ENCODE measurements around the gene MORC3.
"Not testable (repeated sequence)": the region's sequence is repeated elsewhere in the genome, so short reads cannot be mapped to it uniquely, and the experiment has no call there.

The MORC3 gene

GRCh38 chr21:36396325-36396724 lies 76.3 kb downstream of the MORC3 start:
- no peak for TF ChIP-seq CTCF (conservative IDR thresholded peaks at IDR 0.05; ENCODE audit: low read depth, low read length)
- Histone ChIP-seq H3K4me1 (ENCODE audit: low read depth, poor library complexity, severe bottlenecking) (no peaks in the 10 kb centered on the region), H3K79me2 (ENCODE audit: insufficient read depth, low read depth) (no peaks in the 10 kb centered on the region), H3K4me2 (no peak overlapping the region), H4K20me1 (ENCODE audit: insufficient read depth) (no peaks in the 10 kb centered on the region), H3K27me3 (ENCODE audit: insufficient read depth, low read depth) (no peaks in the 10 kb centered on the region), H3K27ac (no peak overlapping the region), H3K36me3 (ENCODE audit: insufficient read depth) (no peaks in the 10 kb centered on the region), H3K4me3 (IDR thresholded peaks at IDR 0.05; ENCODE audit: insufficient read depth, low read depth, low read length) (no peak overlapping the region), H3K9ac (no peak overlapping the region), H2AFZ (ENCODE audit: low read depth) (no peak overlapping the region)

GRCh38 chr21:36396971-36397370 lies 77.0 kb downstream of the MORC3 start:
- H3K4me3 ChIP-seq (IDR thresholded peaks at IDR 0.05; ENCODE audit: insufficient read depth, low read depth, low read length): no peak overlapping the region
- no peaks in the 10 kb centered on the region for H4K20me1 ChIP-seq (ENCODE audit: insufficient read depth)
- no peak for TF ChIP-seq CTCF (conservative IDR thresholded peaks at IDR 0.05; ENCODE audit: low read depth, low read length)
- H3K36me3 ChIP-seq (ENCODE audit: insufficient read depth): no peaks in the 10 kb centered on the region
- no peak overlapping the region for H3K9ac ChIP-seq
- H3K27ac ChIP-seq: no peak overlapping the region
- no peak overlapping the region for H2AFZ ChIP-seq (ENCODE audit: low read depth)
- H3K4me1 ChIP-seq (ENCODE audit: low read depth, poor library complexity, severe bottlenecking): no peaks in the 10 kb centered on the region
- no peak overlapping the region for H3K4me2 ChIP-seq
- no peaks in the 10 kb centered on the region for H3K27me3 ChIP-seq (ENCODE audit: insufficient read depth, low read depth)
- no peaks in the 10 kb centered on the region for H3K79me2 ChIP-seq (ENCODE audit: insufficient read depth, low read depth)

- no peak for TF ChIP-seq CTCF (conservative IDR thresholded peaks at IDR 0.05; ENCODE audit: low read depth, low read length)
- H3K4me2 ChIP-seq: no peak overlapping the region
- no peak overlapping the region for H2AFZ ChIP-seq (ENCODE audit: low read depth)
- no peak overlapping the region for H3K4me3 ChIP-seq (IDR thresholded peaks at IDR 0.05; ENCODE audit: insufficient read depth, low read depth, low read length)
- no peaks in the 10 kb centered on the region for H3K79me2 ChIP-seq (ENCODE audit: insufficient read depth, low read depth)
- no peaks in the 10 kb centered on the region for H3K4me1 ChIP-seq (ENCODE audit: low read depth, poor library complexity, severe bottlenecking)
- no peak overlapping the region for H3K9ac ChIP-seq
- no peaks in the 10 kb centered on the region for H3K36me3 ChIP-seq (ENCODE audit: insufficient read depth)
- H3K27me3 ChIP-seq (ENCODE audit: insufficient read depth, low read depth): no peaks in the 10 kb centered on the region
- no peaks in the 10 kb centered on the region for H4K20me1 ChIP-seq (ENCODE audit: insufficient read depth)
- no peak overlapping the region for H3K27ac ChIP-seq
Measured at GRCh38 chr21:36397606-36398005, 77.6 kb downstream of the MORC3 start.

- not testable (repeated sequence) for H3K4me1 ChIP-seq (ENCODE audit: low read depth, poor library complexity, severe bottlenecking); H3K4me2 ChIP-seq; H3K27ac ChIP-seq; H4K20me1 ChIP-seq (ENCODE audit: insufficient read depth); H2AFZ ChIP-seq (ENCODE audit: low read depth); H3K4me3 ChIP-seq (IDR thresholded peaks at IDR 0.05; ENCODE audit: insufficient read depth, low read depth, low read length); H3K27me3 ChIP-seq (ENCODE audit: insufficient read depth, low read depth); H3K9ac ChIP-seq; H3K36me3 ChIP-seq (ENCODE audit: insufficient read depth); H3K79me2 ChIP-seq (ENCODE audit: insufficient read depth, low read depth)
Measured at GRCh38 chr21:36399736-36400135, 79.7 kb downstream of the MORC3 start.

GRCh38 chr21:36400719-36401118 lies 80.7 kb downstream of the MORC3 start:
- Histone ChIP-seq H3K27ac (no peak overlapping the region), H3K4me3 (IDR thresholded peaks at IDR 0.05; ENCODE audit: insufficient read depth, low read depth, low read length) (no peak overlapping the region), H3K79me2 (ENCODE audit: insufficient read depth, low read depth) (no peaks in the 10 kb centered on the region), H2AFZ (ENCODE audit: low read depth) (no peak overlapping the region), H3K9ac (no peak overlapping the region), H4K20me1 (ENCODE audit: insufficient read depth) (no peaks in the 10 kb centered on the region), H3K36me3 (ENCODE audit: insufficient read depth) (no peaks in the 10 kb centered on the region), H3K27me3 (ENCODE audit: insufficient read depth, low read depth) (no peaks in the 10 kb centered on the region), H3K4me2 (no peak overlapping the region), H3K4me1 (ENCODE audit: low read depth, poor library complexity, severe bottlenecking) (no peaks in the 10 kb centered on the region)
- no peak for TF ChIP-seq CTCF (conservative IDR thresholded peaks at IDR 0.05; ENCODE audit: low read depth, low read length)
